ENCODE measurements around the gene RGS13.

The RGS13 gene

GRCh38 chr1:192626366-192627179 is 9.4 kb upstream of the RGS13 start:
- H3K4me3 ChIP-seq (ENCODE audit: low read length): no peak overlapping the region
- DNase-seq (ENCODE audit: low read depth): no peak
- TF ChIP-seq, protein P1, sequence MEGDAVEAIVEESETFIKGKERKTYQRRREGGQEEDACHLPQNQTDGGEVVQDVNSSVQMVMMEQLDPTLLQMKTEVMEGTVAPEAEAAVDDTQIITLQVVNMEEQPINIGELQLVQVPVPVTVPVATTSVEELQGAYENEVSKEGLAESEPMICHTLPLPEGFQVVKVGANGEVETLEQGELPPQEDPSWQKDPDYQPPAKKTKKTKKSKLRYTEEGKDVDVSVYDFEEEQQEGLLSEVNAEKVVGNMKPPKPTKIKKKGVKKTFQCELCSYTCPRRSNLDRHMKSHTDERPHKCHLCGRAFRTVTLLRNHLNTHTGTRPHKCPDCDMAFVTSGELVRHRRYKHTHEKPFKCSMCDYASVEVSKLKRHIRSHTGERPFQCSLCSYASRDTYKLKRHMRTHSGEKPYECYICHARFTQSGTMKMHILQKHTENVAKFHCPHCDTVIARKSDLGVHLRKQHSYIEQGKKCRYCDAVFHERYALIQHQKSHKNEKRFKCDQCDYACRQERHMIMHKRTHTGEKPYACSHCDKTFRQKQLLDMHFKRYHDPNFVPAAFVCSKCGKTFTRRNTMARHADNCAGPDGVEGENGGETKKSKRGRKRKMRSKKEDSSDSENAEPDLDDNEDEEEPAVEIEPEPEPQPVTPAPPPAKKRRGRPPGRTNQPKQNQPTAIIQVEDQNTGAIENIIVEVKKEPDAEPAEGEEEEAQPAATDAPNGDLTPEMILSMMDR (IDR thresholded peaks at IDR 0.05; ENCODE audit: insufficient read depth, low read depth, low read length, missing control alignments): no peak

DNA sequence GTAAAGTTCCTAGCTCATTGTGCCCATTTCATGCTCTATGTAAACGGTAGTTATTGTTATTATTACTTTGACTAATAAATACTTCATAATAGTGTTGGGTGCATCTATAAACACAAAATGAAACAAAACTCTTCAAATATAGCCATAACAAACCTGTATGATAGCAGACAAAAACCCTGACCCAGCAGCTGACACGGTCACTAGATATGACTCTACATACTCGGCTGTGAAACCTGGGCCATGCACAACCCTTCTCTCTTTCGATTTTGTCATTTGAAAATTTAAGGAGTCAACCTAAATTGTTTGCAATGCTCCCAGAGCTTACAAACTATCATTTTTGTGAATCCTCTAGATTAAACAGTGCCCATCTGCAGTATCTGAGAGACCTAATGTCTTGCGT is 8.0 kb upstream of the RGS13 start:
- TF ChIP-seq, protein P1 (IDR thresholded peaks at IDR 0.05; ENCODE audit: insufficient read depth, low read depth, low read length, missing control alignments): no peak
- DNase-seq (ENCODE audit: low read depth): no peak

GRCh38 chr1:192628396-192629057 is 7.4 kb upstream of the RGS13 start:
- TF ChIP-seq, protein P1 (IDR thresholded peaks at IDR 0.05; ENCODE audit: insufficient read depth, low read depth, low read length, missing control alignments): no peak
- H3K4me3 ChIP-seq (ENCODE audit: low read length): no peak overlapping the region
- DNase-seq (ENCODE audit: low read depth): no peak

More for the DNA sequence above, 8.0 kb upstream of the RGS13 start:
- no peak overlapping the region for H3K4me3 ChIP-seq (ENCODE audit: low read length)

DNA sequence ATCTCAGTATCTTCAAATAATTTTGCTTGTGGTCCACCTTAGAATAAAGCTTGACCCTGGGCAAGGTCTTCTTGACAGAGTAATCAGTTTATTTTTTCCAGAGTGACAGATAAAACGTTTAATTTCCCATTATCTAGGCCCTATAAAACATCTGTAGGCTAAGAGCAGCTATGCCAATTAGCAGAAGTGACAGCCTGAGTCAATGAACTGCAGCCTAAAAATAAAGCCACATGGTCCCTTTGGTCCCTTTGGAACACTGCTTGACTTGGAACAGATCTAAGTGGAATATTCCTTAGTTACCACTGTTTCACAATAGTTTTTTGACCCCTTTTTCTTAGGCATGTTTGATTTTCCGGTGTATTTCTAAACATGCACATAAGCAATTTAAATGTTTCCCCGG is 6.3 kb upstream of the RGS13 start:
- TF ChIP-seq, protein P1 (IDR thresholded peaks at IDR 0.05; ENCODE audit: insufficient read depth, low read depth, low read length, missing control alignments): no peak
- H3K4me3 ChIP-seq (ENCODE audit: low read length): no peak overlapping the region
- DNase-seq (ENCODE audit: low read depth): no peak

DNA sequence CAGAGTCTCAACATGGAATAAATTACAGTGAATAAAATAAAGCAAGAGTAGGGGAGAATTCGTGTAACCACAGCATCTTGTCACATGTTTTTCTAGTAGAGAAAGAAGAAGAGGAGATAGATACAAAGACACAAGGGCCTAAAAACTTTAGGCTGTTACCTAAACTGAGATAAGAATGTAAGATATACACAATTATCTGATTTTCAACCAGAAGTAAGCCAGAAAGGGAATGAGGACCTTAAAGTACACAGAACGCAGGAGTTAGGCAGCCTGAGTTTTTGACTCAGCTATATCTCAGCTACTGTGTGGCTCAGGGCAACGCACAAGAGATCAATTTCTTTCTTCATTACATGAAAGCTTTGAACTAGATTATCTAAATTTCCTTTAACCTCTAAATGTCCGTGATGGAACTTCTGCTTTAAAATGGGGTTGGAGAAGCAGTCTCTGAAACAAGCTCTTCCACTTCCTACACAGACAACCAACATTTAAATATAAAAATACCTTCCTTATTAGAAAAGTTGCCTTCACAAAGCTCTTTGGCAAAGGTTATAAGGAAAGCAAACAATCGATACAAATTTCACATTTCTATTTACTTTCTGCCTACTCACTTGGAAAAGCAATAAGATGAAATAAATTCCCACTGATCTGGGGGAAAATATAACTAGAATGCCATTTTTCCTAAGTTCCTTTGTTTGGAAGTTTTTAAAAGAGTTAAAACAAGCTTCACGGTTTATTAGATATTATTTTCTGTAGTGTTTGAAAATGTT is 5.2 kb upstream of the RGS13 start:
- H3K4me3 ChIP-seq (ENCODE audit: low read length): no peak overlapping the region
- TF ChIP-seq, protein P1 (IDR thresholded peaks at IDR 0.05; ENCODE audit: insufficient read depth, low read depth, low read length, missing control alignments): no peak
- DNase-seq (ENCODE audit: low read depth): no peak

DNA sequence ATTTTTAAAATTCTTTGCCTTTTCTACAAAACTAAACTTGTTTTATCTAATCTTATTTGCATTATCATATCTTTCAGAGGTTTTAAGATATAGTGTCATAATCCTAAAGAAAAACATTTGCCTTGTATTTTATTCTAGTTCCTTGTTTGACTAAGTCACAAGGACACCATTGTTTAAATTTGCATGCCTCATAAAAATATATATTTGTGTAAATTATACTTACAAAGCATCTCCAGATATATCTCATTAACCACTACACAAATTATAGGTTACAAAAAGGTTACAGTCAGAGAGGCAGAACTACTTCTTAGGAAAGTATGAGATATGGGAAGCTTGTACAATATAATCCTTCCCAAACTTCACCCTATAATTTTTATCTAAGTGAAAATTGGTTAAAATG is 4.2 kb upstream of the RGS13 start:
- DNase-seq (ENCODE audit: low read depth): no peak
- TF ChIP-seq, protein P1 (IDR thresholded peaks at IDR 0.05; ENCODE audit: insufficient read depth, low read depth, low read length, missing control alignments): no peak

More for the DNA sequence above, 4.2 kb upstream of the RGS13 start:
- no peak overlapping the region for H3K4me3 ChIP-seq (ENCODE audit: low read length)

Measured in epithelial cell of esophagus (primary cell).